Astrocyte (in vitro differentiated cells and primary cell): ENCODE data around the gene SETD1A. TPM values are rescaled to one million over a fixed set of nuclear protein-coding genes. Genes with fewer than 3 reads are reported as not detected.

Experiments used
- DNase-seq: peaks from one replicate; pipeline ENCODE4 v3.0.0-alpha.2; 2010; ENCODE audit warnings: low read depth
- FAIRE-seq: peaks from 2 replicates; lab custom pipeline; 2011; peaks lifted over from hg19 to GRCh38; lab: Jason Lieb, UNC
- H2AFZ ChIP-seq: 2 replicates; pipeline ENCODE4 v1.6.0; 2012; ENCODE audit warnings: low read depth, low read length, inconsistent platforms
- H3K27ac ChIP-seq: 2 replicates; pipeline ENCODE4 v1.5.1; 2011; ENCODE audit warnings: low read depth, low read length, inconsistent platforms
- H3K27me3 ChIP-seq: 2 replicates; pipeline ENCODE4 v1.6.0; 2011; ENCODE audit warnings: low read length, inconsistent platforms; ENCODE audit not compliant: insufficient read depth
- H3K36me3 ChIP-seq: 2 replicates; pipeline ENCODE4 v1.5.1; 2011; ENCODE audit warnings: low read length, inconsistent platforms; ENCODE audit not compliant: insufficient read depth
- H3K4me1 ChIP-seq: 2 replicates; pipeline ENCODE4 v1.5.1; 2011; ENCODE audit warnings: low read length, inconsistent platforms; ENCODE audit not compliant: insufficient read depth
- H3K4me2 ChIP-seq: 2 replicates; pipeline ENCODE4 v1.6.0; 2012; ENCODE audit warnings: low read length, inconsistent platforms
- H3K4me3 ChIP-seq: 2 replicates; pipeline ENCODE4 v1.5.1; 2011; ENCODE audit warnings: low read depth, mild to moderate bottlenecking, low read length, inconsistent platforms; ENCODE audit not compliant: insufficient read depth
- H3K79me2 ChIP-seq: 2 replicates; pipeline ENCODE4 v1.6.0; 2012; ENCODE audit warnings: mild to moderate bottlenecking, low read length, inconsistent platforms; ENCODE audit not compliant: insufficient read depth
- H3K9ac ChIP-seq: 2 replicates; pipeline ENCODE4 v1.6.0; 2012; ENCODE audit warnings: mild to moderate bottlenecking, low read length, inconsistent platforms
- H3K9me3 ChIP-seq: 2 replicates; pipeline ENCODE4 v1.5.1; 2012; ENCODE audit warnings: low read depth, mild to moderate bottlenecking, low read length, inconsistent platforms; ENCODE audit not compliant: insufficient read depth
- H4K20me1 ChIP-seq: 2 replicates; pipeline ENCODE4 v1.6.0; 2012; ENCODE audit warnings: low read length, inconsistent platforms; ENCODE audit not compliant: insufficient read depth
- H3K27ac Mint-ChIP-seq: one replicate; pipeline ENCODE4 v1.8.0; 2021; ENCODE audit warnings: mild to moderate bottlenecking, mixed read lengths; ENCODE audit not compliant: unreplicated experiment
- H3K27me3 Mint-ChIP-seq: one replicate; pipeline ENCODE4 v1.8.0; 2021; ENCODE audit warnings: low read depth, mixed read lengths; ENCODE audit not compliant: unreplicated experiment
- H3K36me3 Mint-ChIP-seq: one replicate; pipeline ENCODE4 v1.8.0; 2021; ENCODE audit warnings: low read depth, mixed read lengths; ENCODE audit not compliant: unreplicated experiment
- H3K4me1 Mint-ChIP-seq: one replicate; pipeline ENCODE4 v1.8.0; 2021; ENCODE audit warnings: low read depth, mixed read lengths; ENCODE audit not compliant: unreplicated experiment
- H3K4me3 Mint-ChIP-seq: one replicate; pipeline ENCODE4 v1.8.0; 2021; ENCODE audit warnings: mild to moderate bottlenecking, moderate library complexity, mixed read lengths; ENCODE audit not compliant: unreplicated experiment
- H3K9me3 Mint-ChIP-seq: one replicate; pipeline ENCODE4 v1.8.0; 2021; ENCODE audit warnings: mild to moderate bottlenecking, mixed read lengths; ENCODE audit not compliant: unreplicated experiment
- EZH2 ChIP-seq: IDR thresholded peaks from 2 replicates; pipeline ENCODE4 v1.6.1; 2012; ENCODE audit warnings: mild to moderate bottlenecking, low read length, inconsistent platforms; ENCODE audit not compliant: insufficient read depth
- total RNA-seq: library from RNA; stranded (reverse); gene quantifications from 2 replicates; pipeline ENCODE4 v1.2.1, GENCODE V29; 2021
- TF ChIP-seq, protein P1 (sequence below): IDR thresholded peaks from 2 replicates; pipeline ENCODE4 v1.5.1; 2011; ENCODE audit warnings: low read depth, mild to moderate bottlenecking, inconsistent platforms, low read length, moderate library complexity; ENCODE audit not compliant: insufficient read depth

The SETD1A gene
- total RNA-seq, 1 donor from 2014 or later: 18.7 TPM

GRCh38 chr16:31006086-31006385, 48.5 kb downstream of the SETD1A start:
- Histone ChIP-seq H4K20me1 (peaks cover 11% of the 10 kb centered on the region), H3K27ac (no peak overlapping the region), H3K79me2 (peaks cover 73% of the 10 kb centered on the region), H3K9me3 (no peaks in the 10 kb centered on the region), H3K4me2 (no peak overlapping the region), H2AFZ (no peak overlapping the region), H3K4me1 (peaks cover 34% of the 10 kb centered on the region), H3K36me3 (no peaks in the 10 kb centered on the region), H3K4me3 (no peak overlapping the region), H3K9ac (no peak overlapping the region), H3K27me3 (no peaks in the 10 kb centered on the region)
- Mint-ChIP-seq H3K27me3 (no peaks in the 10 kb centered on the region), H3K4me1 (peaks cover 53% of the 10 kb centered on the region), H3K4me3 (no peak overlapping the region), H3K9me3 (no peaks in the 10 kb centered on the region), H3K36me3 (peaks cover 2% of the 10 kb centered on the region), H3K27ac (no peak overlapping the region)
- FAIRE-seq (no peak), DNase-seq (no peak)
- no peak for TF ChIP-seq EZH2
- TF ChIP-seq, protein P1, sequence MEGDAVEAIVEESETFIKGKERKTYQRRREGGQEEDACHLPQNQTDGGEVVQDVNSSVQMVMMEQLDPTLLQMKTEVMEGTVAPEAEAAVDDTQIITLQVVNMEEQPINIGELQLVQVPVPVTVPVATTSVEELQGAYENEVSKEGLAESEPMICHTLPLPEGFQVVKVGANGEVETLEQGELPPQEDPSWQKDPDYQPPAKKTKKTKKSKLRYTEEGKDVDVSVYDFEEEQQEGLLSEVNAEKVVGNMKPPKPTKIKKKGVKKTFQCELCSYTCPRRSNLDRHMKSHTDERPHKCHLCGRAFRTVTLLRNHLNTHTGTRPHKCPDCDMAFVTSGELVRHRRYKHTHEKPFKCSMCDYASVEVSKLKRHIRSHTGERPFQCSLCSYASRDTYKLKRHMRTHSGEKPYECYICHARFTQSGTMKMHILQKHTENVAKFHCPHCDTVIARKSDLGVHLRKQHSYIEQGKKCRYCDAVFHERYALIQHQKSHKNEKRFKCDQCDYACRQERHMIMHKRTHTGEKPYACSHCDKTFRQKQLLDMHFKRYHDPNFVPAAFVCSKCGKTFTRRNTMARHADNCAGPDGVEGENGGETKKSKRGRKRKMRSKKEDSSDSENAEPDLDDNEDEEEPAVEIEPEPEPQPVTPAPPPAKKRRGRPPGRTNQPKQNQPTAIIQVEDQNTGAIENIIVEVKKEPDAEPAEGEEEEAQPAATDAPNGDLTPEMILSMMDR: no peak

GRCh38 chr16:31006589-31006988, 49.0 kb downstream of the SETD1A start:
- Histone ChIP-seq H3K27ac (no peak overlapping the region), H3K4me1 (peaks cover 35% of the 10 kb centered on the region), H3K79me2 (peaks cover 73% of the 10 kb centered on the region), H3K9me3 (no peaks in the 10 kb centered on the region), H3K27me3 (no peaks in the 10 kb centered on the region), H3K9ac (no peak overlapping the region), H4K20me1 (peaks cover 11% of the 10 kb centered on the region), H3K4me3 (no peak overlapping the region), H2AFZ (no peak overlapping the region), H3K36me3 (no peaks in the 10 kb centered on the region), H3K4me2 (no peak overlapping the region)
- H3K27ac Mint-ChIP-seq: no peak overlapping the region
- H3K4me3 Mint-ChIP-seq: no peak overlapping the region
- DNase-seq (no peak), FAIRE-seq (no peak)
- no peaks in the 10 kb centered on the region for H3K9me3 Mint-ChIP-seq
- H3K4me1 Mint-ChIP-seq: peaks cover 54% of the 10 kb centered on the region
- peaks cover 4% of the 10 kb centered on the region for H3K27me3 Mint-ChIP-seq
- TF ChIP-seq, protein P1: no peak
- TF ChIP-seq EZH2: no peak
- peaks cover 2% of the 10 kb centered on the region for H3K36me3 Mint-ChIP-seq

DNA sequence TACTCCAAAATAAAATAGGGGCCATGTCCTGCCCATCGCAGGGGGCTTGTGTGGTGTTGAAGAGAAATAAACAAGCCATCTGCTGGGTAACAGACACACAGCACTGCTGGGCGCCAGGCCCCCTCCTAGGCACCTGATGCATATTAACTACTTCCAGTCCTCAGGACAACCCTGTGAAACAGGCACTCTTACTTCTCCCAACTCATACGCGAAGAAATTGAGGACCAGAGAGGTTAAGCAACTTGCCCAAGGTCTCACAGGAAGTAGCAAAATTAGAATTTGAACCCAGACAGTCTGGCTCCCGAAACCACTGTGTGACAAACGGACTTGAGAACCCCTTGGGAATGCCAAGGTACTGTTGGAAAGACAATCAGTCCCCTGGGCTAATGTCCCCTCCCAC, 50.1 kb downstream of the SETD1A start:
- no peaks in the 10 kb centered on the region for H3K27me3 ChIP-seq
- DNase-seq (no peak), FAIRE-seq (no peak)
- Mint-ChIP-seq H3K4me3 (peak overlapping the region; percentile 62), H3K36me3 (peaks cover 2% of the 10 kb centered on the region), H3K4me1 (peaks cover 47% of the 10 kb centered on the region), H3K27me3 (peaks cover 13% of the 10 kb centered on the region), H3K9me3 (no peaks in the 10 kb centered on the region), H3K27ac (peak overlapping the region; percentile 41)
- no peak overlapping the region for H2AFZ ChIP-seq
- H3K36me3 ChIP-seq: no peaks in the 10 kb centered on the region
- H3K79me2 ChIP-seq: peaks cover 63% of the 10 kb centered on the region
- peaks cover 32% of the 10 kb centered on the region for H3K4me1 ChIP-seq
- peak overlapping the region; percentile 32 for H3K27ac ChIP-seq
- peak overlapping the region; percentile 33 for H3K9ac ChIP-seq
- no peaks in the 10 kb centered on the region for H3K9me3 ChIP-seq
- TF ChIP-seq, protein P1: no peak
- no peak for TF ChIP-seq EZH2
- peak overlapping the region; percentile 72 for H3K4me2 ChIP-seq
- peak overlapping the region; percentile 42 for H3K4me3 ChIP-seq
- H4K20me1 ChIP-seq: peaks cover 5% of the 10 kb centered on the region
